HuH-7.5 (cell line): Measurements from ENCODE around the gene KITLG.
"Not testable (repeated sequence)": the region's sequence is repeated elsewhere in the genome, so short reads cannot be mapped to it uniquely, and the experiment has no call there.

Experiments
- DNase-seq: peaks from one replicate; pipeline ENCODE4 v3.0.0; 2011; ENCODE audit warnings: low spot score

KITLG gene

DNA sequence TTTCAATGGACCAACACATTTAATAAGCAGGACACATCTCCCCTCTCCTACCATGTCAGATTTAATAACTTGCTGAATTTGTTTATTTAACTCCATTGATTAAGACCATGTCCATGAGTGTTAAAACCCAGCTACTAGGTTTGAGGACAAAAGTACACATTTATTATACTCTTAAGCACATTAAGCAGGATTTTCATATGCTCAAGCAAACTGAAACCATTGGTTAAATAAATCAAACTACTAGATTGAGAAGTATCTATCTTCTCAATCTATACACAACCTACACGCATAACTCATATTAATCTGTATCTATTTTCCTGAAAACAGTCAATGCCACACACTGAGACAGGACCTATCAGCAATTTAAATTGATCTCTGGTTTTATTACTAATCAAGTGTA, 85.2 kb downstream of the KITLG start:
- DNase-seq = no peak

DNA sequence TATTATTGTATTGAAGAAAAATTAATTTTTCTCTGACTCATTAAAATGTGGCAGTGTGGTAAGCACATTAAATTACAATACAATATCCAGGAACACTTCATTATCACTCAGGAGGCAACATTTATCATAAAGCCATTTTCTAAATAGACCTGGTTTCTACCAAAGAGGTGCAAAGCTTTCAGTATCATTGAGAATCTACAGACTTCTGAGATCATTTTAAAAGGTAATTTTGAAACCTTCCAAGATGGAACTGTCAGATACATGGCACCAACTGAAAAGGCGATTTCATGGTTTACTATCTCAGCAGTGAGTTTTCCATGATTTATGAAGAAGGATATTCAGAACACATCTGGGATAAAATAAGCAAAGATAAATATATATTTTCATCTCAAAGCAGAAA, 85.8 kb downstream of the KITLG start:
- no peak for DNase-seq

DNA sequence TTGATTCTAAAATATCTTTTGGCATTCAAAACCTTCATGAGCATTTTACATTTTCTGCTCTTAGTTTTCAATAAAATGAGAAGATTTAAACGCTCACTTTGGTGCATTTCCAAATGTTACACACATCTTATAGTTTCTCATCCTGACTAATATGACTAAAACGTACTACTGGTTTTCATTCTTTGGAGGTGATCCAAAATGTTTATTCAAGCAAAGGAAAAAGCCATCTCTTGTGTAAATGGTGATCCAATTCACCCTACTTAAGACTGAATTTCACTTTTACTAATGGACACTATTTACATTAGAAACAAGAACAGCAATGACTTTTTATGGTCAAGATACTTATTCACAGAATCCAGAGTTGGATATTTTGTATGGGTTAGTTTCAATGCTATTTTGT, 86.6 kb downstream of the KITLG start:
- DNase-seq = no peak

DNA sequence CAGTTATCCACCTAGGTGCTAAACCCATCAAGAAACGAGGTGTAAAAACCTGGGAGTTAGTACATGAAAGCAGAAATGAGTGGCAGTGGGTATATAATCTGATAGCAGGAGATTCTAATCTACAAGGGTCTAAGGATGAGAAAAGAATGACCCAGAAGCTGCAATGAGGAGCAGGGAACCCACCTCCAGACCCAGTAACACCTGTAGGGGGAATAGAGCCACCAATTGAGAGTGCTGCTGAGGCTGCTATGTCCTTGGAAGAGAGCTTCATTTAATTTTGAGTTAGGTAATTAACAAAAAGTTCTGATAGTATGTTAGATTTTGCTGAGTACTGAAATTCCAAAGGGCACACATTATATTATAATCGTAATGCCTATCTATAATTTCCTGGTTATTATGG, 89.8 kb downstream of the KITLG start:
- DNase-seq = no peak

DNA sequence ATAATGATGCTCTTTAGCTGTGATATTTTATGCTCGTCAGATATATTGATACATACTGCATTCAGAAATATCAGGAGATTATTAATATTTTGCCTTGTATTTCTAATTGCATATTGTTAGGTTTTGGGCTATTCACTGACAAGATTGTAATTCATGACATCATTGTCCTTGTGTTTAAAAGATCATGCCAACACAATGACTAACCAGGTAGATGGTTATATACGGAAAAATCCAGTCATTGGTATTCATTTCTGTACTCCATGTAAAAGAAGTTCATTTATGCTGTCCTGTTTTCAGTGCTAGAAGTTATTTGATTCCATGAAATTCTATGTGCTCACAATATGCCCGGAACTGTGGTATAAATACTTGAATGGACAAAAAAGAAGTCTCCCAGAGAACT, 107.5 kb downstream of the KITLG start:
- no peak for DNase-seq

DNA sequence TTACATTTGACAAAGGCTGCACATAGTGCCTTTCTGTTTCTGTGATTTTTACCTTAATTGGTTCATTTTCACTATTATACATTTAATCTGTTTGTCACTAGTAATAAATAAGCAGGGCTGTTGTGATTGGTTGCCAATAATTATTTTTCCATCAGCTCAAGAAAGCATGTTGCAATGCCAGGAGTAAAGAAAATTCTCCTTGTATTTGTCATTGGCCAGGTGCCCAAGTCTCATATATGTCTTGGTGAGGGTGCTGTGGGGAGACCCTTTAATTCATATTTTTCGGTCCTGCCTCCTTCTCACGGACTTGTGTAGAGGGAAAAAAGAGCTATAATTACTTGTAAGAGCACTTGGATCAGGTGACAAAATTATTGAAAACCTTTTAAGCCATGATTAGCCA, 108.0 kb downstream of the KITLG start:
- no peak for DNase-seq

DNA sequence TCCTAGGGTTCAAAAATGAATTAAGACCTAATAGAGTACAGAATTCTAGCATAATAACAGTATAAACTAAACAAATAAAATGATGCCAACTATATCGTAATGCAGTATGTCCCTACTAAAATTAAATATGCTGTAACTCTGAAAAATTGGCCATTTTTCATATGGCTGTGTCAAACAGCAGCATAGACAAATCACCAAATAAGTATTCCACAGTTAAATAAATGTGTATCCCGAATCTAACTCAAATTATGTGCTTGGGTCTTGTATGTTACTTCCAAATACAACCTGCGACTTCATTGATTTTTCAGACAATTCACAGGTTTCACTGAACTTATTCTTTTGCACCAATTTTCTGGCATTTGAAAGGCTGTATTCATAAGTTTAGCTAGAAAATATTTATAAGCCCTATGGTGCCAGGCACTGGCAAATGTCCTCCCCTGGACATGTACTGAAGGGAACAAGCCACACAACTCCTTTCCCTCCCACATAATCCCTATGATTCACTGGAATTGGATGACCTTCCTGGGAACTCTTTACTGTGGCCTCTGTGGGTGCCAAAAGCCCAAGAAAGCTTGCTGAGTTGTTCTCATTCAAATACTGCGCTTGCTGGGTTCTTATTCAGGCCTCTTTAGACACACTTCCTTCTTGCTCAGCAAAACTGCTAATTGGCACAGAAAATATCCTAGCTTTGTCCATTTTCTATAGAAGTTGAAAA, 108.8 kb downstream of the KITLG start:
- DNase-seq = no peak

DNA sequence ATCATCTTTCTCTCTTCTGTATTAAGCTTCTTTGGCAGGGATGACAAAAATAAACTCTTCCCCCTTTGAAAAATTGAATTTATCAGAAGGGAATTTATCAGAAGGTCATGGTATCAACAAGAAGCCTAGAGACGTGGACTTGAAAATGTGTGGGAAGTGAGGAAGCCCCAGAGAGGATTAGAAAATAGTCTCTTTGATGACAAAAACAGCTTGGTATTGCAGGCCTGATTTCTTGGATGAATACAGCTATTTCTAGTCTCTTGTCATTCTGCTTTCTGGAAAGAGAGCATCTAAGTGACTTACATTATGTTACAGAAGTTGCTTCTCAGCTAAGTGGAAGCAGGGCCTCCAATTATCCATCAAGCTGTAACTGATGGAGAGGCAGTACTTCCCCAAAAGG, 111.1 kb downstream of the KITLG start:
- no peak for DNase-seq

DNA sequence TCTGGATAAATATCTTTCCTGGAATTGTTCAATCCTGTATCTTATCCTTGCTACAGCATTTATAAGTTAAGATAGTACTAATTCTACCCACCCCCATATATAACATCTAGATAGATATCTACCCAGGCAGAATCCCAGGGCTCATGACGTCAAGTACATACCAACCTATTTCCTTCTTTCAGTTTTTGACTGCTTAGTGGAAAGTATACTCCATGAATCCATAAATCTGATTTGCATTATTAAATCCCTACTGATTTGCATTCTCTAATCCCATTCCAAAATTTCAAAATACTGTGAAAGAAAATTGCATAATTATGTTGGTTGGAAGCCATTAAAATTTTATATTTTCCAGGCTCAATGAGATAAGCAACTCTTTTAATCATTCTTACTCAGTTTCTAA, 111.7 kb downstream of the KITLG start:
- no peak for DNase-seq

DNA sequence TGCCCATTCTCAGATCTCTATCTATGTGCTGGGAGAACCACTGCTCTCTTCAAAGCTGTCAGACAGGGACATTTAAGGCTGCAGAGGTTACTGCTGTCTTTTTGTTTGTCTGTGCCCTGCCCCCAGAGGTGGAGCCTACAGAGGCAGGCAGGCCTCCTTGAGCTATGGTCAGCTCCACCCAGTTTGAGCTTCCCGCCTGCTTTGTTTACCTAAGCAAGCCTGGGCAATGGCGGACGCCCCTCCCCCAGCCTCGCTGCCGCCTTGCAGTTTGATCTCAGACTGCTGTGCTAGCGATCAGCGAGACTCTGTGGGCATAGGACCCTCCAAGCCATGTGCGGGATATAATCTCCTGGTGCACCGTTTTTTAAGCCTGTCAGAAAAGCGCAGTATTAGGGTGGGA, 113.6 kb downstream of the KITLG start:
- DNase-seq = not testable (repeated sequence)

DNA sequence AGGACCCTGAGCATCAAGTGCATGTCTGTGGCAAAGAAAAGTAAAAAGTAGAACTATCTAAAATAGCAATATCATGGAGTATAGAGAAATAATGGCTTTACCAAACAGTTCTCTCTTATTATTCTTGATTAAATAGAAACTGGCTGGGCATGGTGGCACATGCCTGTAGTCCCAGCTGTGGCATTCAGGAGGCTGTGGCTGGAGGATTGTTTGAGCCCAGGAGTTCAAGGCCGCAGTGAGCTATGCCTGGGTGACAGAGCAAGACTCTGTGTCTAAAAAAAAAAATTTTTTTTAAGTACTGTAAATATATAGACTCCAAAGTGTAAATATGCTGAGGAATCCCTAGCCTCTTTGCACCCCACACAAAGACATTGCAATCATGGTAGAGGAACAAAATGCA, 121.9 kb downstream of the KITLG start:
- no peak for DNase-seq

DNA sequence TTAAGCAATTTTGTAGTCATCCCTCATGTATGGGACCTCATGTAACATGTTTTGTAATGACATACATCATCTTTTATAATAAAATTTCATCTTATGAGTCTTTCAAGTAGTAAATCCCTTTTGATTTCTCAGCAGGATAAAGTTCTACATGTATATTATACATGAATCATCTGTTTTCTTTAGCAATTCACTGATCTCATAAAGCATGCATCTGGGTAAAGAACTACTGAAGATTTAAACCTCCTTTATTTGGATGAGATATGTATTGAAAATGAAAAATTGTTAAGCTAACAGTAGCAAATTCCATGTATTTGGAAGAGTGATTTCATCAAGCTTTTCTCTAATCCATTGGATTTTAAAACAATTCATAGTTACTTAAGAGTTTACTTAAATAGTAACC, 126.9 kb downstream of the KITLG start:
- DNase-seq = no peak

DNA sequence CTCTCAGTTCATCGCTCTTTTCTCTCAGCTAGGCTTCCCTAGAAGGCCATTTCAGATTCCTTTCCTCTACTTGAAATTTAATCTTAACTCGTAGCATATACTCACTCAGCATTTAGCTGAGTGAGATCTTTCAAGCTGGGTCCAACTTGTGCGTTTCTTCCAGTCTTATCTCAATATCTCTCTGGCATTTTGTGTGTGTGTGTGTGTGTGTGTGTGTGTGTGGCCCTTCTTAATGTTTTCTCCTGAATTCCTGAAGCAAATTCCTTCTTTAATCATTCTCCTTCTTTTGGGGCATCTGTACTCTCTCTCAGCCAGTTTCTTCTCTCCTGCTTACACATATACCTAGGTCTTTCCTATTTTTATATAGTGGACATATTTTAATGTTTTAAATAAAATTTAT, 129.1 kb downstream of the KITLG start:
- no peak for DNase-seq

DNA sequence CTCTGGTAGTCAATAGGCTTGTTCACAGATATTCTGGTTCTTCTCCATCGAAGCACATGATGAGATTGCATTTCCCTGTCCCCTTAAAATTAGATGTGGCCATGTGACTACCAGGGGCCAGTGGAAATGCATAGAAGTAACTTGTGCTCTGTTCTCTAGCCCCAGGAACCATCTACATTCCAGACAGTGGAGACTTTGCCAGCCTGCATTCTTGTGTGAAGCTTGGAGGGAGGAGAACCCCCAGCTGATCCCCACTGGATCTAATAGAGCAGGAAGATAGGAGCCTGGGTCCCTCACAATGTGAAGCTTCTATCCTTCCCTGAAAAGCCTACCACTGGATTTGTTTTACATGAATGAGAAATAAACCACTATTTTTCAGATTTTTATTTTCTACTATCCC, 130.1 kb downstream of the KITLG start:
- no peak for DNase-seq

DNA sequence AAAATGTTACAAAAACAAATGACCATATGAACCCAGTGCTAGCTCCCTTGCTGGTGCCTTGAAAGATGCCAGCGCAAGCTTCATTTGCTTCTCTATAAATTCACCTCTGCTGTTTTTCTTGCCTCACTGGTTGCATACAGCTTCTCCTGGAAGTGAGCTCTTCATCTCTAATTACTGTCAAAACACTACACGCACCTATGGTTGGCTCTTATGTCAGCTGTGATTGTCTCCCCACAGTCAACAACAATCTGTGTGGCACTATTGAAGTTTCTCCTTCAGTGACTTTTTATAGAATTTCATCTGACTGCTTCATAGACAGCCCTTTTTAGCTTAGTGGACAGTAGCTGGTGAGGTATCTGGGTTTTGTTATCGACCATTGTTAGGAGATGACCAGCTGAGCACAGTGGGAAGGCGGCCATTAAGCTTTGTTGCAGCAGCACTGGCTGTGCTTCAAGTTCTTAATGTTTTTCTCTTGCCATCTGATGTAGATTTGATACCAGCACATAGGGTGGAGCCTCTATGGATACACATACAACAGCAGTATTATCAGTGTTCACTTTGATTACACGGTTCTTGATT, 131.8 kb downstream of the KITLG start:
- DNase-seq = no peak

DNA sequence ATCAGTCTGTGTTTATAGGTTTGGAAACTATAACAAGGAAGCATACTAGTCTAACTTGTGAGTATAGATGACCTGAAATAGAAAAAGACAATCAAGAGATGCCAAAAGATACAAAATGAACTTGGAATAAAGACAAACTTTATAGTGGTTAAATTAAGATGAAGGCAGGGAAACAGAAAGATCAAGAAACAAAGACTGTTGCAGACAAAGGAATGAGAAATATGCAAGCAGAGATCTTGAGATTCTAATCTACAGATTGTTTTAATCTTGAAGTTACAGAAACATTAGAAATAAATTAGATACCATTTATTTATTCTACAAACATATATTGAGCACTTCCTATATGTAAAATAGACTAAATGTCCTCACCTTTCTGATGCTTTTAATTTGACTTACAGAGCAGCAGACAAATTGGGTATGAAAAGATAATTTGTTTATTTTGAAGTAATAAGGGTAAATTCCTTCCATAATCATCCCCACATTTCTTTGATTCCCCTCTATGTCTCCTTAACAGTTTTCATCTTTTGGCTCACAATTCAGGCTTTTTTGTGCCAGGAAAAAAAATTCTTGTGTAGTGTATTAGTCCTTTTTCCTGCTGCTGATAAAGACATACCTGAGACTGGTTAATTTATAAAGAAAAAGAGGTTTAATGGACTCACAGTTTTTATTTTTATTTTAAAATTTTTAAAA, 134.4 kb downstream of the KITLG start:
- no peak for DNase-seq

DNA sequence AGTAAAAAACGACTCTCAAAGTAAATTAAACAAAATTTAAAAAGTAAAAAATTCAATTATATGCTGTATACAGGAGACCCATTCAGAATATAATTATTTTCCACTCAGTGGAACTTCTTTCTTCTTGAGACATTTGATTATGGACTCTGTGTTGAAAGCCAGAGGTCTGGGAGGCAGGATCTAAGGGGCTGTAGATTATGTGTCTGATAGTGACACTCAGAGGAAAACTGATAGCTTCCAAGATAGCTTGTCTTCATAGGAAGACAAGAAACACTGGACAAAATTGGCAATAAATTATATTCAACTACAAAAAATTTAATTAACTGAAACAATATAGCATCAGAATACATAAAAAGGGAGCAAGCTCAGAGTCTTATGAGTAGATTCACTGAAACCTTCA, 135.8 kb downstream of the KITLG start:
- no peak for DNase-seq
